T-helper 2 cell treated with Interferon-gamma antibody and Interleukin-4, amounts not matched to agents 5 μg/mL and 100 μg/mL, for 36 hours (primary cell): ENCODE measurements around the gene EFCAB6.

Source experiments
- DNase-seq: peaks from one replicate; pipeline ENCODE4 v3.0.0; 2021; ENCODE audit warnings: low spot score
- H3K27ac Mint-ChIP-seq: one replicate; pipeline ENCODE4 v1.8.0; 2021; ENCODE audit warnings: mild to moderate bottlenecking, mixed read lengths
- H3K27me3 Mint-ChIP-seq: one replicate; pipeline ENCODE4 v1.8.0; 2021; ENCODE audit warnings: low read depth, mixed read lengths
- H3K36me3 Mint-ChIP-seq: one replicate; pipeline ENCODE4 v1.8.0; 2021; ENCODE audit warnings: low read depth, mixed read lengths
- H3K4me1 Mint-ChIP-seq: one replicate; pipeline ENCODE4 v1.8.0; 2021; ENCODE audit warnings: low read depth, mixed read lengths
- H3K4me3 Mint-ChIP-seq: one replicate; pipeline ENCODE4 v1.8.0; 2022; ENCODE audit warnings: mild to moderate bottlenecking, moderate library complexity, mixed read lengths
- H3K9me3 Mint-ChIP-seq: one replicate; pipeline ENCODE4 v1.8.0; 2021; ENCODE audit warnings: mixed read lengths

Gene EFCAB6

DNA sequence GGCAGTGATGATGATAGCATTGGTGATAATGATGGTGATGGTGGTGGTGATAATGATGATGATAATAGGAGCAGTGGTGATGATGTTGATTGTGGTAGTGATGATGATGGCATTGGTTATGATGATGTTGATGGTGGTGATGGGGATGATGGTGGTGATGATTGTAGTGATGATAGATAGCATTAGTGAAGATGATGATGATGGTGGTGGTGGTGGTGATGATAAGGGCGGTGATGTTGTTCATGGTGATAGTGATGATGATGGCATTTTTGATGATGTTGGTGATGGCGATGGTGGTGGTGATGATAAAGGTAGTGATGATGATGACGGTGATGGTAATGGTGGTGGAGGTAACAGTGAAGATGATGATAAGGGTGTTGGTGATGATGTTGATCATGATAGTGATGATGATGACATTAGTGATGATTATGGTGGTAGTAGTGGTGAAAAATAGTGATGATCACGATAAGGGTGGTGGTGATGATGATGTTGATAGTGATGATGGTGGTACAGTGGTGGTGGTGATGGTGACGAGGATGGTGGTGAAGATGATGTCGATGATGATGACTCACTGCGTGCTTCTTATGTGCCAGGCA, 307.3 kb downstream of the EFCAB6 start:
- Mint-ChIP-seq H3K9me3 (no peaks in the 10 kb centered on the region), H3K4me3 (no peak overlapping the region), H3K27ac (no peak overlapping the region), H3K27me3 (no peaks in the 10 kb centered on the region), H3K36me3 (no peaks in the 10 kb centered on the region), H3K4me1 (no peaks in the 10 kb centered on the region)
- DNase-seq: no peak

- no peak for DNase-seq
- Mint-ChIP-seq H3K4me3 (no peak overlapping the region), H3K27me3 (no peaks in the 10 kb centered on the region), H3K4me1 (no peaks in the 10 kb centered on the region), H3K9me3 (no peaks in the 10 kb centered on the region), H3K27ac (no peak overlapping the region), H3K36me3 (no peaks in the 10 kb centered on the region)
Measured at GRCh38 chr22:43504068-43504467, 308.0 kb downstream of the EFCAB6 start.

- no peaks in the 10 kb centered on the region for H3K4me1 Mint-ChIP-seq
- DNase-seq: no peak
- H3K27me3 Mint-ChIP-seq: no peaks in the 10 kb centered on the region
- no peak overlapping the region for H3K4me3 Mint-ChIP-seq
- peaks cover 2% of the 10 kb centered on the region for H3K9me3 Mint-ChIP-seq
- no peaks in the 10 kb centered on the region for H3K36me3 Mint-ChIP-seq
- no peak overlapping the region for H3K27ac Mint-ChIP-seq
Measured at GRCh38 chr22:43502306-43502874, 309.7 kb downstream of the EFCAB6 start.

DNA sequence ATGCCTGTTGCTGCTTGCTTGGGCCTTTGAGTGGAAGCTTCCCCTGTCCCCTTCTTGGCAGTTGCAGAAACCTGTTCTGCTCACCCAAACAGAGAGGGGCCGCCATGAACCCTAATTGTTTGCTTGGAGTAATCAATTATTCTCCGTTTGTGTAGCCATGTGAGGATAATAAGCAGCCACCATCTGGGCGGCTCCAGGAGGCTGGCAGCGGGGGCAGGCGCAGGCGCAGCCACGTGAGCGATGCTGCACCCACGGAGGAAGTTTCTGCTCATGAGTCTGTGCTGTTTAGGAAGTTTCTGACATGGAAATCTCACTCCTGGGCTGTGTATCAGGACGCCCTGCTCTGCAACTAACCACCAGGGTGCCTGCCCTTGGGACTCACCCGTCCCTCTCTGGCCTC, 310.2 kb downstream of the EFCAB6 start:
- no peak for DNase-seq
- Mint-ChIP-seq H3K27ac (no peak overlapping the region), H3K4me1 (no peaks in the 10 kb centered on the region), H3K4me3 (no peak overlapping the region), H3K36me3 (no peaks in the 10 kb centered on the region), H3K9me3 (peaks cover 4% of the 10 kb centered on the region), H3K27me3 (no peaks in the 10 kb centered on the region)

DNA sequence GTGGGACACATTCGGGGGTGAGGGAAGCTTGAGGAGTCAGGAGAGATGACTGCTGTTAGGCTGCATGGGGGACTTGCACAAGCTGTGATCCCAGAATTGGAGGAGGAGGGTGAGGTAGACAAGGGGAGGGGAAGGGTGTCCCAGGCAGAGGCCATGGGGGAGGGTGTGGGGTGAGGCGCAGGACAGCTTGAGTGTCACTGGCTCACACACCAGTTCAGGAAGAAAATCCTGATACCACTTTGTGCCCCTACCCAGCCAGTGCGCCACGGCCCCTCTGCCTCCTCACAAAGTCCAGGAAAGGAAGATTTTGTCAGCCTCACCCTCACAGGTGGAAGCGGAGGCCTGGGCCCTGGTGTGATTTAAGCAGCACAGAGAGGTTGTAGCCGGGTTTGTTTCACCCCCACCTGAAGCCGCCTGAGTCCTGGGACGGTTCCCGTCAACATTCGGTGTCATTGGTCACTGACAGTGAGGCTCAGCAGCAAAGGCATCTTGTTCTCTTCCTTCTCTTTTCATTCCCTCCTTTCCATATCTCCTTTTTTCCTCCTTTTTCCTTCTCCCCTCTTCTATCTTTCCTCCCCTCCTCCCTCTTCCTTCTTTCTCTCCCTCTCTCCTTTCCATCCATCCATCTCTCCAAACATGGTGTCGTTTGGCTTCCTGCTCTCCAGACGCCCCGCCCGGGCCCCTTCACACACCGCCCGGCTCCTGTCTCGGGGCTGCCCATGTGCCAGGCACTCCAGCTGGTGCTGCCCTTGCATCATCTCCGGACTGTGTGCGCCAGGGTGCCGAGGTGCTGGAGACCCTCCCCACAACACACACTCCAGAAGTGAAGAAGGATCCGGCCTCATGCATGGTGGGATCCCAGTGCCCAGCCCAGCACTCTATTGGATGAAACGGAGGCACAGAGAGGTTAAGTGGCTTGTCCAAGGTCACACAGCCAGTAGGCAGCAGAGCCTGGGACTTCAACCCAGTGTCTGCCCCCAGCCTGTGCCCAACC, 311.0 kb downstream of the EFCAB6 start:
- Mint-ChIP-seq H3K27ac (no peak overlapping the region), H3K4me3 (no peak overlapping the region), H3K9me3 (peaks cover 4% of the 10 kb centered on the region), H3K36me3 (no peaks in the 10 kb centered on the region), H3K27me3 (no peaks in the 10 kb centered on the region), H3K4me1 (no peaks in the 10 kb centered on the region)
- no peak for DNase-seq

DNA sequence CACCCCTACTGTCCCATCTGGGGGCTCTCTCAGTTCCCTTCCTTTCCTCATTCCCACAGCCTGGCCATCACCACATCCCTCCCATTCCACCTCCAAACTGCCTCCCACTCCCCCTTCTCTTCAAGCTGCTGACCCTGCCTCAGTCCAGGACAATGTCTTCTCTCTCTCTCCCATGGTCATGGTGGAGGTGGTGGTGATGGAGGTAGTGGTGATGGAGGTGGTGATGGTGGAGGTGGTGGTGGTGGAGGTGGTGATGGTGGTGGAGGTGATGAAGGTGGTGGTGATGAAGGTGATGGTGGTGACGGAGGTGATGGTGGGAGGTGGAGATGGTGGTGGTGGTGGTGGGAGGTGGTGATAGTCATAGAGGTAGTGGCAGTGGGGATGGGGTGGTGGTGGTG, 313.2 kb downstream of the EFCAB6 start:
- Mint-ChIP-seq H3K4me1 (no peaks in the 10 kb centered on the region), H3K4me3 (no peak overlapping the region), H3K9me3 (peaks cover 4% of the 10 kb centered on the region), H3K36me3 (no peaks in the 10 kb centered on the region), H3K27ac (no peak overlapping the region), H3K27me3 (no peaks in the 10 kb centered on the region)
- no peak for DNase-seq

GRCh38 chr22:43497956-43498855, 313.9 kb downstream of the EFCAB6 start:
- Mint-ChIP-seq H3K36me3 (no peaks in the 10 kb centered on the region), H3K4me3 (no peak overlapping the region), H3K27me3 (no peaks in the 10 kb centered on the region), H3K4me1 (no peaks in the 10 kb centered on the region), H3K27ac (no peak overlapping the region), H3K9me3 (peaks cover 4% of the 10 kb centered on the region)
- no peak for DNase-seq

- no peak for DNase-seq
- H3K27me3 Mint-ChIP-seq: no peaks in the 10 kb centered on the region
- H3K4me3 Mint-ChIP-seq: no peak overlapping the region
- H3K4me1 Mint-ChIP-seq: no peaks in the 10 kb centered on the region
- H3K36me3 Mint-ChIP-seq: no peaks in the 10 kb centered on the region
- H3K9me3 Mint-ChIP-seq: peaks cover 4% of the 10 kb centered on the region
- H3K27ac Mint-ChIP-seq: no peak overlapping the region
Measured at GRCh38 chr22:43493297-43493696, 318.8 kb downstream of the EFCAB6 start.

- no peak for DNase-seq
- Mint-ChIP-seq H3K27ac (no peak overlapping the region), H3K27me3 (no peaks in the 10 kb centered on the region), H3K9me3 (no peaks in the 10 kb centered on the region), H3K4me1 (no peaks in the 10 kb centered on the region), H3K36me3 (no peaks in the 10 kb centered on the region), H3K4me3 (no peak overlapping the region)
Measured at GRCh38 chr22:43491737-43492136, 320.4 kb downstream of the EFCAB6 start.

DNA sequence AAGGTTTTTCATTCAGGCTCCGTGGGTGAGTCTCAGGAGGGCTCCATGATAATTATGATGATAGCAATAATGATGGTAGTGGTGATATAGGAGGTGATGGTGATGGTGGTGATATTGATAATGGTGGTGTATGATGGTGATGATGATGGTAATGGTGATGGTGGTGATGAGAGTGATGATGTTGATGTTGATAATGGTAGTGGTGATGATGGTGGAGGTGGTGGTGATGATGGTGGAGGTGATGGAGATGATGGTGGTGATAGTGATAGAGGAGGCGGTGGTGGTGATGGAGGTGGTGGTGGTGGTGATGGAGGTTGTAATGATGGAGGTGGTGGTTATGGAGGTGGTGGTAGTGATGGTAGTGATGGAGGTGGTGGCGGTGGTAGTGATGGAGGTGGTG, 320.9 kb downstream of the EFCAB6 start:
- Mint-ChIP-seq H3K27ac (no peak overlapping the region), H3K4me1 (no peaks in the 10 kb centered on the region), H3K9me3 (no peaks in the 10 kb centered on the region), H3K36me3 (no peaks in the 10 kb centered on the region), H3K4me3 (no peak overlapping the region), H3K27me3 (no peaks in the 10 kb centered on the region)
- DNase-seq: no peak

- Mint-ChIP-seq H3K27ac (no peak overlapping the region), H3K4me3 (no peak overlapping the region), H3K36me3 (no peaks in the 10 kb centered on the region), H3K4me1 (no peaks in the 10 kb centered on the region), H3K27me3 (no peaks in the 10 kb centered on the region), H3K9me3 (no peaks in the 10 kb centered on the region)
- no peak for DNase-seq
Measured at GRCh38 chr22:43490311-43490710, 321.8 kb downstream of the EFCAB6 start.

GRCh38 chr22:43488937-43489336, 323.2 kb downstream of the EFCAB6 start:
- Mint-ChIP-seq H3K36me3 (no peaks in the 10 kb centered on the region), H3K27ac (no peak overlapping the region), H3K9me3 (no peaks in the 10 kb centered on the region), H3K4me3 (no peak overlapping the region), H3K27me3 (no peaks in the 10 kb centered on the region), H3K4me1 (no peaks in the 10 kb centered on the region)
- no peak for DNase-seq

DNA sequence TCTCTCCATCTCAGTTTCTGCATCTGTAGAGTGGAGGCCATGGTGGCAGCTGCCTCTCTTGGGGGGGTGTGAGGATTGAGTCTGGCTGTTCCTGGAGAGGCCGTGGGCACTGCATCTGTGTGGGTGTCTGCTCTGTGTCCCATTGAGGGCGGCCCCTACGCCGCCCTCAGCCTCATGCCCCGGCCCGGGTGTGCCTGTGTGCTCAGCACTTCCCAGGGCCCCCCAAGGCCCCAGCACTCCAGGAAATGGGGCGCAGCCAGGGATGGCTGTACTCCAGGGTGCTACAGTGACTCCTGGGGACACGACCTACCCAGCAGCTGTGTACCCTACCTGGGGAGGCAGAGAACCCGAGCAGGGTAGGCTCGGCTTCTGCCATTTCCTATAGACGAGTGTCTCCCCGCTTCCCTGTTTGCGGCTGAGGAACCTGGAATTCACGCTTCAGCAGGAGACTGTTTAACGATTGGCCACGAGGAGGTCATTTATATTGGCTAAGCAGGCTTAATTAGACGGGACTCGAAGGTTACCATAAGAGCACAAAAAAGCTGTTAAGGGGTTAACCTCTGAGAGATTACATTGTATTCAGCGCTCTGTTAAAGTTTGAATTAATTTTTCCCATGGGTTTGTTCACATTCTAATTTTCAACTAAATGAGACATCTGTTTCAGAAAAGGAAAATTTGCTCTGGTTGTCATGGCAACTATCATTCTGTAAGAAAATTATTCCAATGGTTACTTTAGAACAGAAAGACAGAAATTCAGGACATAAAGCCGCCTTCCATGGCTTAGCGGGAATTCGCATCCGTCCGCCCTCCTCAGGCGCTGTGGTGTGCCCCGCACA, 323.9 kb downstream of the EFCAB6 start:
- H3K9me3 Mint-ChIP-seq: no peaks in the 10 kb centered on the region
- no peaks in the 10 kb centered on the region for H3K27me3 Mint-ChIP-seq
- H3K4me1 Mint-ChIP-seq: no peaks in the 10 kb centered on the region
- DNase-seq: no peak
- H3K27ac Mint-ChIP-seq: no peak overlapping the region
- no peak overlapping the region for H3K4me3 Mint-ChIP-seq
- no peaks in the 10 kb centered on the region for H3K36me3 Mint-ChIP-seq
